ENCODE data around the gene DHRS7. TPM values are rescaled to one million over a fixed set of nuclear protein-coding genes. Genes with fewer than 3 reads are reported as not detected.
A peak's percentile ranks its signal among the peaks of the same experiment; 100 is the strongest.

The DHRS7 gene
- total RNA-seq, 1 donor from 2014 or later: 139 TPM

GRCh38 chr14:60171690-60172089, 6.5 kb upstream of the DHRS7 start:
- Histone ChIP-seq H3K9me3 (ENCODE audit: control insufficient read depth in 3 of 3, low read length in 3 of 3) (no peaks in the 10 kb centered on the region), H3K4me3 (ENCODE audit: low read length in 3 of 3) (no peak overlapping the region), H3K9ac (ENCODE audit: low read depth in 1 of 3, low read length in 3 of 3) (no peak overlapping the region), H3K4me1 (ENCODE audit: control insufficient read depth in 3 of 3, insufficient read depth in 3 of 3, low read length in 3 of 3) (peaks cover under 1 to 16% (median 6%) of the 10 kb centered on the region in 3 donors), H3K27ac (ENCODE audit: low read depth, low read length) (no peak overlapping the region), H3K36me3 (ENCODE audit: control insufficient read depth in 3 of 3, insufficient read depth in 3 of 3, low read length in 3 of 3) (no peaks in the 10 kb centered on the region), H3K27me3 (ENCODE audit: control insufficient read depth in 3 of 3, insufficient read depth in 3 of 3, low read length in 3 of 3) (no peaks in the 10 kb centered on the region)

GRCh38 chr14:60170948-60171347, 5.8 kb upstream of the DHRS7 start:
- H3K36me3 ChIP-seq (ENCODE audit: control insufficient read depth in 3 of 3, insufficient read depth in 3 of 3, low read length in 3 of 3): no peaks in the 10 kb centered on the region
- peaks cover 7 to 22% (median 9%) of the 10 kb centered on the region in 3 donors for H3K4me1 ChIP-seq (ENCODE audit: control insufficient read depth in 3 of 3, insufficient read depth in 3 of 3, low read length in 3 of 3)
- no peaks in the 10 kb centered on the region for H3K27me3 ChIP-seq (ENCODE audit: control insufficient read depth in 3 of 3, insufficient read depth in 3 of 3, low read length in 3 of 3)
- no peaks in the 10 kb centered on the region for H3K9me3 ChIP-seq (ENCODE audit: control insufficient read depth in 3 of 3, low read length in 3 of 3)
- H3K27ac ChIP-seq (ENCODE audit: low read depth, low read length): no peak overlapping the region
- H3K4me3 ChIP-seq (ENCODE audit: low read length in 3 of 3): no peak overlapping the region
- no peak overlapping the region for H3K9ac ChIP-seq (ENCODE audit: low read depth in 1 of 3, low read length in 3 of 3)

- Histone ChIP-seq H3K36me3 (ENCODE audit: control insufficient read depth in 3 of 3, insufficient read depth in 3 of 3, low read length in 3 of 3) (no peaks in the 10 kb centered on the region), H3K27me3 (ENCODE audit: control insufficient read depth in 3 of 3, insufficient read depth in 3 of 3, low read length in 3 of 3) (no peaks in the 10 kb centered on the region), H3K4me3 (ENCODE audit: low read length in 3 of 3) (no peak overlapping the region), H3K9me3 (ENCODE audit: control insufficient read depth in 3 of 3, low read length in 3 of 3) (no peaks in the 10 kb centered on the region), H3K4me1 (ENCODE audit: control insufficient read depth in 3 of 3, insufficient read depth in 3 of 3, low read length in 3 of 3) (peaks cover 7 to 21% (median 11%) of the 10 kb centered on the region in 3 donors), H3K27ac (ENCODE audit: low read depth, low read length) (no peak overlapping the region), H3K9ac (ENCODE audit: low read depth in 1 of 3, low read length in 3 of 3) (no peak overlapping the region)
Measured at GRCh38 chr14:60169722-60170121, 4.5 kb upstream of the DHRS7 start.

GRCh38 chr14:60166142-60166541, 944 bp upstream of the DHRS7 start:
- Histone ChIP-seq H3K36me3 (ENCODE audit: control insufficient read depth in 3 of 3, insufficient read depth in 3 of 3, low read length in 3 of 3) (no peaks in the 10 kb centered on the region), H3K4me3 (ENCODE audit: low read length in 3 of 3) (peak overlapping the region in 2 of 3 donors; percentile 76 to 98), H3K4me1 (ENCODE audit: control insufficient read depth in 3 of 3, insufficient read depth in 3 of 3, low read length in 3 of 3) (peaks cover 20 to 35% (median 20%) of the 10 kb centered on the region in 3 donors), H3K27ac (ENCODE audit: low read depth, low read length) (peak overlapping the region; percentile 99), H3K9me3 (ENCODE audit: control insufficient read depth in 3 of 3, low read length in 3 of 3) (no peaks in the 10 kb centered on the region), H3K9ac (ENCODE audit: low read depth in 1 of 3, low read length in 3 of 3) (peak overlapping the region in 2 of 3 donors; percentile 98 to 99), H3K27me3 (ENCODE audit: control insufficient read depth in 3 of 3, insufficient read depth in 3 of 3, low read length in 3 of 3) (no peaks in the 10 kb centered on the region)

- Histone ChIP-seq H3K9ac (ENCODE audit: low read depth in 1 of 3, low read length in 3 of 3) (peak overlapping the region; percentile 98 to 99 (median 99)), H3K27ac (ENCODE audit: low read depth, low read length) (peak overlapping the region; percentile 99), H3K9me3 (ENCODE audit: control insufficient read depth in 3 of 3, low read length in 3 of 3) (no peaks in the 10 kb centered on the region), H3K4me1 (ENCODE audit: control insufficient read depth in 3 of 3, insufficient read depth in 3 of 3, low read length in 3 of 3) (peaks cover 20 to 39% (median 20%) of the 10 kb centered on the region in 3 donors), H3K27me3 (ENCODE audit: control insufficient read depth in 3 of 3, insufficient read depth in 3 of 3, low read length in 3 of 3) (no peaks in the 10 kb centered on the region), H3K4me3 (ENCODE audit: low read length in 3 of 3) (peak overlapping the region; percentile 76 to 98 (median 96)), H3K36me3 (ENCODE audit: control insufficient read depth in 3 of 3, insufficient read depth in 3 of 3, low read length in 3 of 3) (peaks cover 0 to 2% (median 0%) of the 10 kb centered on the region in 3 donors)
Measured at GRCh38 chr14:60165547-60165876, 314 bp upstream of the DHRS7 start.

- Histone ChIP-seq H3K4me3 (ENCODE audit: low read length in 3 of 3) (peak overlapping the region; percentile 96 to 98 (median 96)), H3K27ac (ENCODE audit: low read depth, low read length) (peak overlapping the region; percentile 99), H3K36me3 (ENCODE audit: control insufficient read depth in 3 of 3, insufficient read depth in 3 of 3, low read length in 3 of 3) (peaks cover 0 to 2% (median 0%) of the 10 kb centered on the region in 3 donors), H3K4me1 (ENCODE audit: control insufficient read depth in 3 of 3, insufficient read depth in 3 of 3, low read length in 3 of 3) (peaks cover 20 to 40% (median 20%) of the 10 kb centered on the region in 3 donors), H3K27me3 (ENCODE audit: control insufficient read depth in 3 of 3, insufficient read depth in 3 of 3, low read length in 3 of 3) (no peaks in the 10 kb centered on the region), H3K9me3 (ENCODE audit: control insufficient read depth in 3 of 3, low read length in 3 of 3) (no peaks in the 10 kb centered on the region), H3K9ac (ENCODE audit: low read depth in 1 of 3, low read length in 3 of 3) (peak overlapping the region; percentile 98 to 99 (median 99))
Measured at GRCh38 chr14:60164404-60164711, 840 bp downstream of the DHRS7 start.

GRCh38 chr14:60163693-60164092, 1.5 kb downstream of the DHRS7 start:
- H3K27me3 ChIP-seq (ENCODE audit: control insufficient read depth in 3 of 3, insufficient read depth in 3 of 3, low read length in 3 of 3): no peaks in the 10 kb centered on the region
- peak overlapping the region; percentile 99 for H3K27ac ChIP-seq (ENCODE audit: low read depth, low read length)
- peak overlapping the region; percentile 98 to 99 (median 99) for H3K9ac ChIP-seq (ENCODE audit: low read depth in 1 of 3, low read length in 3 of 3)
- H3K36me3 ChIP-seq (ENCODE audit: control insufficient read depth in 3 of 3, insufficient read depth in 3 of 3, low read length in 3 of 3): peaks cover 0 to 2% (median 0%) of the 10 kb centered on the region in 3 donors
- H3K4me1 ChIP-seq (ENCODE audit: control insufficient read depth in 3 of 3, insufficient read depth in 3 of 3, low read length in 3 of 3): peaks cover 20 to 43% (median 20%) of the 10 kb centered on the region in 3 donors
- peak overlapping the region; percentile 96 to 98 (median 96) for H3K4me3 ChIP-seq (ENCODE audit: low read length in 3 of 3)
- no peaks in the 10 kb centered on the region for H3K9me3 ChIP-seq (ENCODE audit: control insufficient read depth in 3 of 3, low read length in 3 of 3)

- H3K27me3 ChIP-seq (ENCODE audit: control insufficient read depth in 3 of 3, insufficient read depth in 3 of 3, low read length in 3 of 3): no peaks in the 10 kb centered on the region
- peak overlapping the region; percentile 67 for H3K27ac ChIP-seq (ENCODE audit: low read depth, low read length)
- H3K9ac ChIP-seq (ENCODE audit: low read depth in 1 of 3, low read length in 3 of 3): peak overlapping the region; percentile 6 to 58 (median 33)
- peaks cover 23 to 51% (median 25%) of the 10 kb centered on the region in 3 donors for H3K4me1 ChIP-seq (ENCODE audit: control insufficient read depth in 3 of 3, insufficient read depth in 3 of 3, low read length in 3 of 3)
- peaks cover 0 to 2% (median 0%) of the 10 kb centered on the region in 3 donors for H3K36me3 ChIP-seq (ENCODE audit: control insufficient read depth in 3 of 3, insufficient read depth in 3 of 3, low read length in 3 of 3)
- H3K9me3 ChIP-seq (ENCODE audit: control insufficient read depth in 3 of 3, low read length in 3 of 3): no peaks in the 10 kb centered on the region
- H3K4me3 ChIP-seq (ENCODE audit: low read length in 3 of 3): peak overlapping the region; percentile 19 to 42 (median 24)
Measured at GRCh38 chr14:60161196-60162107, 3.7 kb downstream of the DHRS7 start.

GRCh38 chr14:60160422-60160821, 4.8 kb downstream of the DHRS7 start:
- Histone ChIP-seq H3K27ac (ENCODE audit: low read depth, low read length) (peak overlapping the region; percentile 67), H3K36me3 (ENCODE audit: control insufficient read depth in 3 of 3, insufficient read depth in 3 of 3, low read length in 3 of 3) (peaks cover 0 to 3% (median under 1%) of the 10 kb centered on the region in 3 donors), H3K4me3 (ENCODE audit: low read length in 3 of 3) (no peak overlapping the region), H3K27me3 (ENCODE audit: control insufficient read depth in 3 of 3, insufficient read depth in 3 of 3, low read length in 3 of 3) (no peaks in the 10 kb centered on the region), H3K9me3 (ENCODE audit: control insufficient read depth in 3 of 3, low read length in 3 of 3) (no peaks in the 10 kb centered on the region), H3K9ac (ENCODE audit: low read depth in 1 of 3, low read length in 3 of 3) (no peak overlapping the region), H3K4me1 (ENCODE audit: control insufficient read depth in 3 of 3, insufficient read depth in 3 of 3, low read length in 3 of 3) (peaks cover 16 to 46% (median 16%) of the 10 kb centered on the region in 3 donors)

GRCh38 chr14:60154671-60155070, 10.5 kb downstream of the DHRS7 start:
- Histone ChIP-seq H3K27me3 (ENCODE audit: control insufficient read depth in 3 of 3, insufficient read depth in 3 of 3, low read length in 3 of 3) (no peaks in the 10 kb centered on the region), H3K4me1 (ENCODE audit: control insufficient read depth in 3 of 3, insufficient read depth in 3 of 3, low read length in 3 of 3) (peaks cover 15 to 47% (median 23%) of the 10 kb centered on the region in 3 donors), H3K9me3 (ENCODE audit: control insufficient read depth in 3 of 3, low read length in 3 of 3) (no peaks in the 10 kb centered on the region), H3K9ac (ENCODE audit: low read depth in 1 of 3, low read length in 3 of 3) (no peak overlapping the region), H3K36me3 (ENCODE audit: control insufficient read depth in 3 of 3, insufficient read depth in 3 of 3, low read length in 3 of 3) (peaks cover 2 to 17% (median 15%) of the 10 kb centered on the region in 3 donors), H3K4me3 (ENCODE audit: low read length in 3 of 3) (no peak overlapping the region), H3K27ac (ENCODE audit: low read depth, low read length) (peak overlapping the region; percentile 45)

Measured in skeletal muscle tissue (tissue), 4 donors.